ENCODE data around the gene NUP210.
A peak's percentile ranks its signal among the peaks of the same experiment; 100 is the strongest.

The NUP210 gene

GRCh38 chr3:13283877-13284264 lies 136.3 kb downstream of the NUP210 start:
- Histone ChIP-seq H4K20me1 (peaks cover 0 to 32% (median 18%) of the 10 kb centered on the region in 11 experiments; a peak in 12 of 22 replicates), H3K9ac (no peak overlapping the region), H3K27me3 (peaks cover 38 to 55% (median 50%) of the 10 kb centered on the region in 11 experiments), H3K4me1 (peaks cover 18 to 56% (median 50%) of the 10 kb centered on the region in 10 experiments), H3K36me3 (peaks cover 0 to 14% (median 0%) of the 10 kb centered on the region in 11 experiments; a peak in 5 of 22 replicates), H3K4me3 (peak overlapping the region in 8 of 10 experiments; percentile 59 to 76 (median 66); a peak in 9 of 20 replicates), H3K27ac (no peak overlapping the region), H3K9me3 (replicated peaks in 1 of 11) (peaks cover 29 to 45% (median 43%) of the 10 kb centered on the region in 11 experiments), H3K4me2 (peak overlapping the region; percentile 91 to 97 (median 94); a peak in 13 of 22 replicates)
- no peak for TF ChIP-seq Cebpa-rat (IDR thresholded peaks at IDR 0.05)

- H3K27me3 ChIP-seq, result peaks cover 38 to 55% (median 50%) of the 10 kb centered on the region in 11 experiments
- H3K4me2 ChIP-seq, result peak overlapping the region; percentile 91 to 97 (median 94)
- H3K4me3 ChIP-seq, result peak overlapping the region; percentile 59 to 76 (median 66)
- H3K27ac ChIP-seq, result no peak overlapping the region; a peak in 1 of 22 replicates
- H3K4me1 ChIP-seq, result peaks cover 19 to 53% (median 47%) of the 10 kb centered on the region in 10 experiments
- peaks cover 0 to 14% (median 0%) of the 10 kb centered on the region in 11 experiments; a peak in 5 of 22 replicates for H3K36me3 ChIP-seq
- H3K9me3 ChIP-seq (replicated peaks in 1 of 11), result peaks cover 29 to 45% (median 43%) of the 10 kb centered on the region in 11 experiments
- peak overlapping the region; percentile 31 to 72 (median 64); a peak in 18 of 22 replicates for H3K9ac ChIP-seq
- peaks cover 0 to 33% (median 18%) of the 10 kb centered on the region in 11 experiments; a peak in 12 of 22 replicates for H4K20me1 ChIP-seq
- TF ChIP-seq Cebpa-rat (IDR thresholded peaks at IDR 0.05), result no peak
Measured at GRCh38 chr3:13282986-13283876, 136.9 kb downstream of the NUP210 start.

GRCh38 chr3:13282358-13282985 lies 137.7 kb downstream of the NUP210 start:
- H3K4me3 ChIP-seq, result peak overlapping the region; percentile 59 to 76 (median 66)
- peak overlapping the region in 2 of 11 experiments; percentile 17 to 31; a peak in 3 of 22 replicates for H3K27ac ChIP-seq
- H3K9me3 ChIP-seq (replicated peaks in 1 of 11), result peaks cover 28 to 43% (median 42%) of the 10 kb centered on the region in 11 experiments
- peak overlapping the region; percentile 31 to 72 (median 64); a peak in 20 of 22 replicates for H3K9ac ChIP-seq
- peaks cover 27 to 56% (median 48%) of the 10 kb centered on the region in 10 experiments for H3K4me1 ChIP-seq
- H3K4me2 ChIP-seq, result peak overlapping the region; percentile 91 to 97 (median 94)
- H4K20me1 ChIP-seq, result peaks cover 0 to 33% (median 18%) of the 10 kb centered on the region in 11 experiments; a peak in 12 of 22 replicates
- H3K36me3 ChIP-seq, result peaks cover 0 to 14% (median 0%) of the 10 kb centered on the region in 11 experiments; a peak in 5 of 22 replicates
- no peak for TF ChIP-seq Cebpa-rat (IDR thresholded peaks at IDR 0.05)
- H3K27me3 ChIP-seq, result peaks cover 38 to 55% (median 50%) of the 10 kb centered on the region in 11 experiments

- Histone ChIP-seq H3K27ac (peak overlapping the region in 1 of 11 experiments; percentile 17; a peak in 1 of 22 replicates), H3K4me2 (peak overlapping the region; percentile 91 to 97 (median 94)), H4K20me1 (peaks cover 0 to 33% (median 18%) of the 10 kb centered on the region in 11 experiments; a peak in 12 of 22 replicates), H3K27me3 (peaks cover 38 to 55% (median 50%) of the 10 kb centered on the region in 11 experiments), H3K4me3 (peak overlapping the region; percentile 59 to 76 (median 66)), H3K4me1 (peaks cover 28 to 63% (median 55%) of the 10 kb centered on the region in 10 experiments), H3K36me3 (peaks cover 0 to 14% (median 0%) of the 10 kb centered on the region in 11 experiments; a peak in 5 of 22 replicates), H3K9me3 (replicated peaks in 1 of 11) (peaks cover 20 to 36% (median 35%) of the 10 kb centered on the region in 11 experiments), H3K9ac (peak overlapping the region in 10 of 11 experiments; percentile 45 to 72 (median 65); a peak in 18 of 22 replicates)
- TF ChIP-seq Cebpa-rat (IDR thresholded peaks at IDR 0.05), result no peak
Measured at GRCh38 chr3:13281507-13282357, 138.4 kb downstream of the NUP210 start.

GRCh38 chr3:13280811-13281506 lies 139.2 kb downstream of the NUP210 start:
- Histone ChIP-seq H3K36me3 (peaks cover 0 to 14% (median 0%) of the 10 kb centered on the region in 11 experiments; a peak in 4 of 22 replicates), H3K27me3 (peaks cover 38 to 55% (median 50%) of the 10 kb centered on the region in 11 experiments), H3K4me3 (peak overlapping the region in 7 of 10 experiments; percentile 59 to 76 (median 67); a peak in 8 of 20 replicates), H3K4me2 (peak overlapping the region; percentile 91 to 97 (median 94)), H3K9me3 (replicated peaks in 1 of 11) (peaks cover 17 to 28% (median 27%) of the 10 kb centered on the region in 11 experiments), H3K9ac (peak overlapping the region in 5 of 11 experiments; percentile 8 to 72 (median 71); a peak in 3 of 22 replicates), H3K27ac (no peak overlapping the region), H4K20me1 (peaks cover 0 to 33% (median 18%) of the 10 kb centered on the region in 11 experiments; a peak in 12 of 22 replicates), H3K4me1 (peaks cover 28 to 71% (median 63%) of the 10 kb centered on the region in 10 experiments)
- no peak for TF ChIP-seq Cebpa-rat (IDR thresholded peaks at IDR 0.05)

GRCh38 chr3:13280122-13280790 lies 139.9 kb downstream of the NUP210 start:
- Histone ChIP-seq H3K4me2 (peak overlapping the region in 9 of 11 experiments; percentile 0 to 97 (median 94); a peak in 14 of 22 replicates), H3K9ac (no peak overlapping the region), H3K4me3 (no peak overlapping the region), H3K4me1 (peaks cover 31 to 78% (median 70%) of the 10 kb centered on the region in 10 experiments), H3K27ac (no peak overlapping the region), H3K9me3 (replicated peaks in 1 of 11) (peaks cover 17 to 21% (median 20%) of the 10 kb centered on the region in 11 experiments), H3K36me3 (peaks cover 0 to 12% (median 0%) of the 10 kb centered on the region in 11 experiments; a peak in 4 of 22 replicates), H4K20me1 (peaks cover 0 to 33% (median 18%) of the 10 kb centered on the region in 11 experiments; a peak in 12 of 22 replicates), H3K27me3 (peaks cover 38 to 54% (median 50%) of the 10 kb centered on the region in 11 experiments)
- no peak for TF ChIP-seq Cebpa-rat (IDR thresholded peaks at IDR 0.05)

Data from BLaER1 treated with 17β-estradiol and CSF1 and Interleukin-3, amounts not matched to agents 10 nM and 100 nM (cell line).